H1 (cell line): ENCODE measurements around the gene ELFN2. TPM values are rescaled to one million over a fixed set of nuclear protein-coding genes. Genes with fewer than 3 reads are reported as not detected.

ENCODE experiments used
- CTCF ChIA-PET: fragments of 300-600 bp; sonication (Branson Sonifier 250); formaldehyde crosslinking; loops from one replicate; lab custom pipeline; 2021; ENCODE audit not compliant: partially characterized antibody; lab: Charles Lee
- POLR2A ChIA-PET: fragments of 300-600 bp; sonication (Branson Sonifier 250); formaldehyde crosslinking; loops from one replicate; lab custom pipeline; 2021; ENCODE audit warnings: inconsistent platforms; ENCODE audit not compliant: partially characterized antibody; lab: Charles Lee
- DNase-seq, 2 experiments: peaks; one replicate each; pipeline versions ENCODE4 v3.0.0 to v3.0.0-alpha.2; 2010 to 2022; ENCODE audit warnings: low spot score in 2 of 2, low read depth in 1 of 2, mixed read lengths in 1 of 2
- FAIRE-seq: peaks from 2 replicates; lab custom pipeline; 2011; peaks lifted over from hg19 to GRCh38; lab: Jason Lieb, UNC
- H2AFZ ChIP-seq: 2 replicates; pipeline ENCODE4 v1.8.1; 2012; ENCODE audit warnings: low read length, inconsistent platforms
- H2AK5ac ChIP-seq: 2 replicates; pipeline ENCODE4 v1.6.1; 2013; ENCODE audit warnings: low read depth, low read length
- H2BK120ac ChIP-seq: replicated peaks from 2 replicates; pipeline ENCODE3; 2013; ENCODE audit warnings: low read depth, low read length, inconsistent platforms
- H2BK12ac ChIP-seq: 2 replicates; pipeline ENCODE4 v1.6.1; 2013; ENCODE audit warnings: low read depth, low read length
- H2BK15ac ChIP-seq: 2 replicates; pipeline ENCODE4 v1.6.1; 2013; ENCODE audit warnings: low read length
- H2BK20ac ChIP-seq: 2 replicates; pipeline ENCODE4 v1.6.1; 2013; ENCODE audit warnings: low read length
- H2BK5ac ChIP-seq: 2 replicates; pipeline ENCODE4 v1.6.1; 2013; ENCODE audit warnings: low read depth, low read length
- H3K14ac ChIP-seq: 2 replicates; pipeline ENCODE4 v1.6.1; 2013; ENCODE audit warnings: inconsistent platforms; ENCODE audit not compliant: insufficient read length
- H3K18ac ChIP-seq: 2 replicates; pipeline ENCODE4 v1.6.1; 2013; ENCODE audit warnings: low read length; ENCODE audit errors: extremely low read depth
- H3K23ac ChIP-seq: 2 replicates; pipeline ENCODE4 v1.6.1; 2013; ENCODE audit warnings: inconsistent platforms; ENCODE audit not compliant: insufficient read length
- H3K23me2 ChIP-seq: 2 replicates; pipeline ENCODE4 v1.6.1; 2013; ENCODE audit warnings: low read depth, low read length
- H3K27ac ChIP-seq: 2 replicates; pipeline ENCODE4 v1.6.1; 2011; ENCODE audit warnings: low read depth, low read length, inconsistent platforms
- H3K27me3 ChIP-seq, 4 experiments: replicated peaks in 1 of 4; 1 replicate in 1 of 4; 2 replicates in 3 of 4; pipeline versions ENCODE4 v1.6.1 to v1.8.1; 2011 to 2013; ENCODE audit warnings: low read length in 3 of 4, mild to moderate bottlenecking in 3 of 4, inconsistent platforms in 2 of 4, mixed read lengths in 2 of 4, moderate library complexity in 1 of 4; ENCODE audit not compliant: control insufficient read depth in 3 of 4, insufficient read depth in 3 of 4; ENCODE audit errors: extremely low read depth in 1 of 4
- H3K36me3 ChIP-seq, 4 experiments: 2 replicates each; pipeline versions ENCODE4 v1.6.1 to v1.8.1; 2011 to 2013; ENCODE audit warnings: mild to moderate bottlenecking in 4 of 4, low read length in 3 of 4, moderate library complexity in 2 of 4, control low read depth in 1 of 4, inconsistent platforms in 1 of 4; ENCODE audit not compliant: insufficient read depth in 4 of 4, control insufficient read depth in 2 of 4
- H3K4ac ChIP-seq: replicated peaks from 2 replicates; pipeline ENCODE3; 2013; ENCODE audit warnings: low read length, low read depth, mixed read lengths, inconsistent platforms; ENCODE audit not compliant: insufficient read length
- H3K4me1 ChIP-seq, 4 experiments: replicated peaks in 1 of 4; 1 replicate in 1 of 4; 2 replicates in 3 of 4; pipeline versions ENCODE4 v1.6.1 to v1.8.1; 2011 to 2013; ENCODE audit warnings: low read length in 3 of 4, inconsistent platforms in 2 of 4, mixed read lengths in 1 of 4; ENCODE audit not compliant: insufficient read depth in 4 of 4, control insufficient read depth in 3 of 4
- H3K4me2 ChIP-seq, 2 experiments: 2 replicates each; pipeline versions ENCODE4 v1.6.1 to v1.8.1; 2011 to 2013; ENCODE audit warnings: low read depth in 2 of 2, low read length in 2 of 2, control low read depth in 1 of 2, inconsistent platforms in 1 of 2, mild to moderate bottlenecking in 1 of 2; ENCODE audit not compliant: insufficient read depth in 1 of 2
- H3K4me3 ChIP-seq, 4 experiments: fragments of 200-600, 300-600 bp in 1 of 4; sonication (generic), shearing (Covaris generic), sonication (Bioruptor Twin) in 1 of 4; 2 replicates each; pipeline versions ENCODE4 v1.5.1 to v1.8.1; 2011 to 2016; ENCODE audit warnings: low read length in 4 of 4, low read depth in 3 of 4, control low read depth in 2 of 4, inconsistent platforms in 2 of 4, mild to moderate bottlenecking in 2 of 4, mixed read lengths in 1 of 4, moderate library complexity in 1 of 4; ENCODE audit not compliant: insufficient read depth in 2 of 4; ENCODE audit errors: extremely low read depth in 1 of 4
- H3K56ac ChIP-seq: replicated peaks from 2 replicates; pipeline ENCODE3; 2013; ENCODE audit warnings: low read depth, mild to moderate bottlenecking, mixed read lengths, low read length, inconsistent platforms; ENCODE audit not compliant: insufficient read length
- H3K79me1 ChIP-seq: 2 replicates; pipeline ENCODE4 v1.6.1; 2013; ENCODE audit warnings: low read depth, low read length, control low read depth
- H3K79me2 ChIP-seq, 2 experiments: 2 replicates each; pipeline versions ENCODE4 v1.6.1 to v1.8.1; 2012 to 2013; ENCODE audit warnings: low read length in 2 of 2, mild to moderate bottlenecking in 2 of 2, inconsistent platforms in 1 of 2; ENCODE audit not compliant: insufficient read depth in 2 of 2, control insufficient read depth in 1 of 2
- H3K9ac ChIP-seq, 4 experiments: replicated peaks in 1 of 4; 1 replicate in 1 of 4; 2 replicates in 3 of 4; pipeline versions ENCODE4 v1.6.1 to v1.8.1; 2011 to 2013; ENCODE audit warnings: low read depth in 3 of 4, low read length in 3 of 4, control low read depth in 2 of 4, mild to moderate bottlenecking in 2 of 4, moderate library complexity in 2 of 4, inconsistent platforms in 1 of 4; ENCODE audit errors: extremely low read depth in 1 of 4
- H3K9me3 ChIP-seq, 2 experiments: 2 replicates each; pipeline versions ENCODE4 v1.6.1 to v1.8.1; 2012 to 2013; ENCODE audit warnings: mild to moderate bottlenecking in 2 of 2, moderate library complexity in 2 of 2, control low read depth in 1 of 2, inconsistent platforms in 1 of 2, low read depth in 1 of 2, low read length in 1 of 2, mixed read lengths in 1 of 2; ENCODE audit not compliant: insufficient read depth in 2 of 2
- H4K20me1 ChIP-seq, 2 experiments: replicated peaks in 1 of 2; 2 replicates each; pipeline versions ENCODE3 to v1.8.1; 2011 to 2013; ENCODE audit warnings: inconsistent platforms in 2 of 2, low read length in 2 of 2, mild to moderate bottlenecking in 1 of 2; ENCODE audit not compliant: insufficient read depth in 2 of 2, control insufficient read depth in 1 of 2
- H4K5ac ChIP-seq: 2 replicates; pipeline ENCODE4 v1.6.1; 2013; ENCODE audit warnings: low read length, low read depth, mixed read lengths, inconsistent platforms; ENCODE audit not compliant: insufficient read length
- H4K8ac ChIP-seq: 2 replicates; pipeline ENCODE4 v1.8.0; 2013; ENCODE audit warnings: mild to moderate bottlenecking, moderate library complexity, low read length, inconsistent platforms; ENCODE audit not compliant: insufficient read depth; ENCODE audit errors: extremely low read depth
- H4K91ac ChIP-seq: replicated peaks from 2 replicates; pipeline ENCODE3; 2013; ENCODE audit warnings: low read length, mixed read lengths, inconsistent platforms; ENCODE audit not compliant: insufficient read length
- CBX8 ChIP-seq: fragments of 300-800, 300-1000 bp; sonication (generic); IDR thresholded peaks from 2 replicates; pipeline ENCODE4 v1.7.1; 2016; ENCODE audit warnings: low read depth, low read length, borderline replicate concordance
- HDAC2 ChIP-seq, 2 experiments: fragments of 300-600 bp in 1 of 2; sonication (generic) in 1 of 2; IDR thresholded peaks; 2 replicates each; pipeline ENCODE4 v1.6.1; 2011 to 2012; ENCODE audit warnings: low read depth in 2 of 2, low read length in 2 of 2, mild to moderate bottlenecking in 2 of 2, moderate library complexity in 2 of 2, borderline replicate concordance in 1 of 2, inconsistent platforms in 1 of 2
- KDM5A ChIP-seq: fragments of 200-600 bp; IDR thresholded peaks from 2 replicates; pipeline ENCODE4 v1.7.1; 2012; ENCODE audit warnings: mild to moderate bottlenecking, low read length, inconsistent platforms, mixed read lengths
- TAF1 ChIP-seq: IDR thresholded peaks from 2 replicates; pipeline ENCODE4 v1.6.1; 2011; ENCODE audit warnings: mild to moderate bottlenecking, low read depth, low read length
- TEAD4 ChIP-seq: IDR thresholded peaks from 2 replicates; pipeline ENCODE4 v1.6.1; 2012; ENCODE audit warnings: low read depth, low read length, inconsistent platforms, mixed read lengths
- ZNF274 ChIP-seq: IDR thresholded peaks from 2 replicates; pipeline ENCODE4 v1.7.0; 2012; ENCODE audit warnings: low read length, borderline replicate concordance; ENCODE audit errors: extremely low read depth
- WGBS, 2 experiments: shearing (Covaris generic) in 1 of 2; methylation state at CpG; one replicate each; pipeline versions ENCODE4 v1.1.6 to v1.1.7; 2013 to 2015; ENCODE audit warnings: low lambda C conversion rate in 2 of 2, mixed read lengths in 2 of 2, inconsistent platforms in 1 of 2, low coverage in 1 of 2, missing lambda C conversion rate in 1 of 2; ENCODE audit not compliant: insufficient replicate concordance in 2 of 2, insufficient coverage in 1 of 2, insufficient read length in 1 of 2; ENCODE audit errors: extremely low coverage in 1 of 2, missing lambda C conversion rate in 1 of 2; 5-methylcytosine and 5-hydroxymethylcytosine counted together
- polyA plus RNA-seq, 7 experiments: library from polyadenylated mRNA; depleted of rRNA in 3 of 7; stranded (reverse) in 5 of 7; unstranded in 2 of 7; fragments of >200 nt in 5 of 7; fragments of 200-250 nt in 2 of 7; gene quantifications; 1 replicate in 5 of 7; 2 replicates in 1 of 7; 4 replicates in 1 of 7; pipeline versions ENCODE4 v1.2.1 to v1.2.3, GENCODE V29; 2011 to 2013; ENCODE audit warnings: missing spikeins in 2 of 7, mixed read lengths in 2 of 7
- total RNA-seq: library from RNA; stranded (reverse); fragmentation: NEBNext Ultra II Directional; extraction: Animal tissue kit (Norgen Biotek cat#: 25700); gene quantifications from 2 replicates; pipeline ENCODE4 v1.2.1, GENCODE V29; 2021
- TF ChIP-seq, protein P1 (sequence below), 3 experiments: IDR thresholded peaks; 1 replicate in 2 of 3; 2 replicates in 1 of 3; pipeline versions ENCODE4 v1.5.1 to v1.6.1; 2011; ENCODE audit warnings: low read length in 3 of 3, mild to moderate bottlenecking in 3 of 3, inconsistent platforms in 2 of 3, low read depth in 1 of 3, moderate library complexity in 1 of 3; ENCODE audit not compliant: insufficient read depth in 1 of 3; ENCODE audit errors: control extremely low read depth in 1 of 3

ELFN2 gene
- total and polyA plus RNA-seq, 2 of the 8 experiments (the other 6 are each of a cell fraction or from before 2014, with no cell fraction given), result 0.63 to 0.88 TPM

DNA sequence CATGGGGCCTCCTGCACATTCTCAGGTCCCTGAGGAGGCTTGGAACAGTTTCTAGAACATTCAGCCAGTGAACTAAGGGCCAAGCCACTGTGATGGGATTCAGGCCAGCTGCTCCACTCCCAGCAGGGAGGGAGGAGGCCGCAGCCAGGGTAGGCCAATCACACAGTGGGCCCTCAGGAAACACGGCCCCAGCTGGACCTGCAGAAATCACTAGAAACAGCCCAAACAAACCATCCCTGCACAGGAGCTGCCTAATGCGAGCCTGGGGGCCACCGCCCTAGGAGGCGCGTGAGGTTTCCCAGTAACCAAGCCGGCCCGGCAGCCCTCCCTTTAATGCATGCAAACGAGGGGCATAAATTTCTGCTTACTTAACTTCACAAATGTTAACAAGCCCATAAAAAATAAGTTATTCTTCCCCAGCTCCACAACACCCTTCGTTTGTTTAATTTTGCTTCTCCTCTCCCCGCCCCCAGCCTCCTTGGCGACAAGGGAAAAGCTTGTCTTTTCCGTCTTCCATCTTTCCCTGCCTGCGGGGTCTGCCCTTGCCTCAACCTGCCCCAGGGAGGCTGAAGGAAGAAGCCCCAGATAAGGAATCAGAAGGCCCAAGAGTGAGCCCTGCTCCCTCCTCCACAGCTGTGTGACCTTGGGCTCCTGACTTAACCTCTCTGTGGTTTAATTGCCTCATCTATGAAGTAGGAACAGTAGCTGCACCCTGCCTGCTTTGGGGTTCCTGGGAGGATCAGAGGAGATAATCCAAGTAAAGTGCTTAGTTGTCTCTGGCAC, 25.7 kb downstream of the ELFN2 start:
- no peak overlapping the region for H2BK20ac ChIP-seq
- no peak overlapping the region for H3K9ac ChIP-seq
- no peak overlapping the region for H4K8ac ChIP-seq
- no peaks in the 10 kb centered on the region for H3K79me2 ChIP-seq
- no peak overlapping the region for H4K5ac ChIP-seq
- H3K9me3 ChIP-seq, result no peaks in the 10 kb centered on the region
- no peaks in the 10 kb centered on the region for H3K79me1 ChIP-seq
- no peaks in the 10 kb centered on the region for H4K20me1 ChIP-seq
- H3K4me2 ChIP-seq, result no peak overlapping the region
- H2BK15ac ChIP-seq, result 0 out of 2 replicates have a peak overlapping the region, but pooled peaks have one; percentile 19
- H3K4me1 ChIP-seq, result peaks cover 0 to 16% (median 8%) of the 10 kb centered on the region in 4 experiments; a peak in 4 of 7 replicates
- FAIRE-seq, result no peak
- H3K14ac ChIP-seq, result no peak overlapping the region
- no peak overlapping the region for H2BK120ac ChIP-seq
- H3K4ac ChIP-seq, result no peak overlapping the region
- no peak overlapping the region for H3K23ac ChIP-seq
- CTCF ChIA-PET, result interaction anchor here (0.8 to 8.3 kb wide), 5 partner anchors 11 to 85 kb away, joined by 3 to 60 read pairs (median 4); no protein-coding TSS in a partner anchor
- H3K27ac ChIP-seq, result no peak overlapping the region
- H2AK5ac ChIP-seq, result 0 out of 2 replicates have a peak overlapping the region, but pooled peaks have one; percentile 24
- no peak for DNase-seq
- no peak overlapping the region for H3K56ac ChIP-seq
- no peaks in the 10 kb centered on the region for H3K27me3 ChIP-seq
- no peak overlapping the region for H2BK12ac ChIP-seq
- no peak overlapping the region for H3K18ac ChIP-seq
- H4K91ac ChIP-seq, result no peak overlapping the region
- H3K36me3 ChIP-seq, result no peaks in the 10 kb centered on the region
- POLR2A ChIA-PET, result interaction anchor here (0.8 kb wide), 1 partner anchor 66 kb away, joined by 3 read pairs; no protein-coding TSS in a partner anchor
- H2BK5ac ChIP-seq, result no peak overlapping the region
- no peak overlapping the region for H2AFZ ChIP-seq
- no peaks in the 10 kb centered on the region for H3K23me2 ChIP-seq
- H3K4me3 ChIP-seq, result no peak overlapping the region
- 85% methylated on average over 14 of the region's 14 CpGs; no CpG with 5 or more reads in 1 of the 2 experiments for WGBS, 2 experiments
- no peak for TF ChIP-seq CBX8
- no peak for TF ChIP-seq KDM5A
- no peak for TF ChIP-seq TAF1
- TF ChIP-seq ZNF274, result no peak
- TF ChIP-seq, protein P1, sequence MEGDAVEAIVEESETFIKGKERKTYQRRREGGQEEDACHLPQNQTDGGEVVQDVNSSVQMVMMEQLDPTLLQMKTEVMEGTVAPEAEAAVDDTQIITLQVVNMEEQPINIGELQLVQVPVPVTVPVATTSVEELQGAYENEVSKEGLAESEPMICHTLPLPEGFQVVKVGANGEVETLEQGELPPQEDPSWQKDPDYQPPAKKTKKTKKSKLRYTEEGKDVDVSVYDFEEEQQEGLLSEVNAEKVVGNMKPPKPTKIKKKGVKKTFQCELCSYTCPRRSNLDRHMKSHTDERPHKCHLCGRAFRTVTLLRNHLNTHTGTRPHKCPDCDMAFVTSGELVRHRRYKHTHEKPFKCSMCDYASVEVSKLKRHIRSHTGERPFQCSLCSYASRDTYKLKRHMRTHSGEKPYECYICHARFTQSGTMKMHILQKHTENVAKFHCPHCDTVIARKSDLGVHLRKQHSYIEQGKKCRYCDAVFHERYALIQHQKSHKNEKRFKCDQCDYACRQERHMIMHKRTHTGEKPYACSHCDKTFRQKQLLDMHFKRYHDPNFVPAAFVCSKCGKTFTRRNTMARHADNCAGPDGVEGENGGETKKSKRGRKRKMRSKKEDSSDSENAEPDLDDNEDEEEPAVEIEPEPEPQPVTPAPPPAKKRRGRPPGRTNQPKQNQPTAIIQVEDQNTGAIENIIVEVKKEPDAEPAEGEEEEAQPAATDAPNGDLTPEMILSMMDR (IDR thresholded peaks at IDR 0.05; ENCODE audit: control extremely low read depth in 1 of 3, insufficient read depth in 1 of 3, low read depth in 1 of 3, low read length in 3 of 3), result no peak
- TF ChIP-seq TEAD4, result no peak
- no peak for TF ChIP-seq HDAC2 (IDR thresholded peaks at IDR 0.05; ENCODE audit: borderline replicate concordance in 1 of 2, low read depth in 2 of 2, low read length in 2 of 2)
